OCI-LY3 (cell line): Measurements from ENCODE around the gene ACOXL.

Experiments
- H2AFZ ChIP-seq: fragments of 200-600, 300-600 bp; shearing (Covaris generic); 2 replicates; pipeline ENCODE4 v1.6.0; 2014; ENCODE audit warnings: antibody characterized with exemption, low read depth, low read length
- H3K27ac ChIP-seq: fragments of 200-600, 300-600 bp; sonication (generic); 2 replicates; pipeline ENCODE4 v1.5.1; 2014; ENCODE audit warnings: mild to moderate bottlenecking, low read length, moderate library complexity, mixed read lengths
- H3K27me3 ChIP-seq: fragments of 200-600, 300-600 bp; sonication (generic); 2 replicates; pipeline ENCODE4 v1.6.1; 2014; ENCODE audit warnings: low read depth, low read length, mixed read lengths
- H3K36me3 ChIP-seq: fragments of 200-600, 300-600 bp; sonication (generic); replicated peaks from 2 replicates; pipeline ENCODE3; 2014; ENCODE audit warnings: low read depth, low read length, mixed read lengths
- H3K4me1 ChIP-seq: fragments of 300-600, 200-600 bp; sonication (generic); 2 replicates; pipeline ENCODE4 v1.6.1; 2014; ENCODE audit warnings: low read length, mixed read lengths
- H3K4me2 ChIP-seq: fragments of 200-600, 300-600 bp; sonication (generic); 2 replicates; pipeline ENCODE4 v1.6.1; 2014; ENCODE audit warnings: low read length, mixed read lengths
- H3K4me3 ChIP-seq: fragments of 300-600, 200-600 bp; sonication (generic); 2 replicates; pipeline ENCODE4 v1.5.1; 2014; ENCODE audit warnings: antibody characterized with exemption, mild to moderate bottlenecking, low read length, moderate library complexity
- H3K79me2 ChIP-seq: fragments of 300-600, 200-600 bp; shearing (Covaris generic); 2 replicates; pipeline ENCODE4 v1.6.1; 2014; ENCODE audit warnings: mild to moderate bottlenecking, low read length, mixed read lengths
- H3K9ac ChIP-seq: fragments of 300-600, 200-600 bp; shearing (Covaris generic); 2 replicates; pipeline ENCODE4 v1.6.0; 2014; ENCODE audit warnings: mild to moderate bottlenecking, low read length, moderate library complexity
- H3K9me3 ChIP-seq: fragments of 200-600, 300-600 bp; shearing (Covaris generic); 2 replicates; pipeline ENCODE4 v1.6.1; 2014; ENCODE audit warnings: low read length, mixed read lengths; ENCODE audit not compliant: insufficient read depth
- H4K20me1 ChIP-seq: fragments of 200-600, 300-600 bp; sonication (generic); 2 replicates; pipeline ENCODE4 v1.6.1; 2016; ENCODE audit warnings: low read length, mixed read lengths; ENCODE audit not compliant: insufficient read depth
- EZH2phosphoT487 ChIP-seq: fragments of 200-600 bp; shearing (Covaris generic); IDR thresholded peaks from 2 replicates; pipeline ENCODE4 v1.6.1; 2018; ENCODE audit warnings: antibody characterized with exemption, mixed run types, low read depth
- TF ChIP-seq, protein P1 (sequence below): fragments of 200-600, 300-600 bp; sonication (generic); IDR thresholded peaks from 2 replicates; pipeline ENCODE4 v1.5.1; 2014; ENCODE audit warnings: antibody characterized with exemption, low read length, low read depth

The ACOXL gene

DNA sequence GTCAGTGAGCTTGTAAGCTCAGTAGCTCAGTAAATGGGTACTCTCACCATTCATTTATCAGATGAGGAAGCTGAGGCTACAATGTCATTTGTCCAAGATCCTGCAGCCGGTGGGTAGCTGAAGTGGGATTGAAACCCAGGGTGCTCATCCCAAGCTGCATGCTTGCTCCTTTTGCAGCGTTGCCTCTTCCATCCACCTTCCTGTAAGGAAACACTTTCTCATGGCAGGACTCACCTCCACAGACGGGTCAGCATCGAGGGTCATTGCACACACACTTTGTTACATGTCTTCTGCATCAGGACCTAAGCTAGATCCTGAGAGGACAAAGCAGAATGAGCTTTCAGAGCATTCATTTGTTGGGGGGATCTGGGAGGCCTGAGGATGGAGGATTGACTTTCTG lies 60.7 kb downstream of the ACOXL start:
- Histone ChIP-seq H3K27ac (no peak overlapping the region), H3K27me3 (peaks cover 90% of the 10 kb centered on the region), H3K4me2 (no peak overlapping the region), H3K36me3 (no peaks in the 10 kb centered on the region), H4K20me1 (no peaks in the 10 kb centered on the region), H3K9me3 (no peaks in the 10 kb centered on the region), H3K4me1 (peaks cover 5% of the 10 kb centered on the region), H3K4me3 (no peak overlapping the region), H2AFZ (no peak overlapping the region), H3K9ac (no peak overlapping the region), H3K79me2 (no peaks in the 10 kb centered on the region)
- TF ChIP-seq, protein P1, sequence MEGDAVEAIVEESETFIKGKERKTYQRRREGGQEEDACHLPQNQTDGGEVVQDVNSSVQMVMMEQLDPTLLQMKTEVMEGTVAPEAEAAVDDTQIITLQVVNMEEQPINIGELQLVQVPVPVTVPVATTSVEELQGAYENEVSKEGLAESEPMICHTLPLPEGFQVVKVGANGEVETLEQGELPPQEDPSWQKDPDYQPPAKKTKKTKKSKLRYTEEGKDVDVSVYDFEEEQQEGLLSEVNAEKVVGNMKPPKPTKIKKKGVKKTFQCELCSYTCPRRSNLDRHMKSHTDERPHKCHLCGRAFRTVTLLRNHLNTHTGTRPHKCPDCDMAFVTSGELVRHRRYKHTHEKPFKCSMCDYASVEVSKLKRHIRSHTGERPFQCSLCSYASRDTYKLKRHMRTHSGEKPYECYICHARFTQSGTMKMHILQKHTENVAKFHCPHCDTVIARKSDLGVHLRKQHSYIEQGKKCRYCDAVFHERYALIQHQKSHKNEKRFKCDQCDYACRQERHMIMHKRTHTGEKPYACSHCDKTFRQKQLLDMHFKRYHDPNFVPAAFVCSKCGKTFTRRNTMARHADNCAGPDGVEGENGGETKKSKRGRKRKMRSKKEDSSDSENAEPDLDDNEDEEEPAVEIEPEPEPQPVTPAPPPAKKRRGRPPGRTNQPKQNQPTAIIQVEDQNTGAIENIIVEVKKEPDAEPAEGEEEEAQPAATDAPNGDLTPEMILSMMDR: no peak
- TF ChIP-seq EZH2phosphoT487: no peak

- Histone ChIP-seq H3K36me3 (no peaks in the 10 kb centered on the region), H3K4me1 (peaks cover 5% of the 10 kb centered on the region), H2AFZ (no peak overlapping the region), H3K27me3 (peaks cover 95% of the 10 kb centered on the region), H4K20me1 (no peaks in the 10 kb centered on the region), H3K79me2 (no peaks in the 10 kb centered on the region), H3K9me3 (no peaks in the 10 kb centered on the region), H3K9ac (no peak overlapping the region), H3K27ac (no peak overlapping the region), H3K4me3 (no peak overlapping the region), H3K4me2 (no peak overlapping the region)
- no peak for TF ChIP-seq EZH2phosphoT487
- TF ChIP-seq, protein P1: no peak
These were observed 62.0 kb downstream of the ACOXL start for GRCh38 chr2:110794390-110794789.

DNA sequence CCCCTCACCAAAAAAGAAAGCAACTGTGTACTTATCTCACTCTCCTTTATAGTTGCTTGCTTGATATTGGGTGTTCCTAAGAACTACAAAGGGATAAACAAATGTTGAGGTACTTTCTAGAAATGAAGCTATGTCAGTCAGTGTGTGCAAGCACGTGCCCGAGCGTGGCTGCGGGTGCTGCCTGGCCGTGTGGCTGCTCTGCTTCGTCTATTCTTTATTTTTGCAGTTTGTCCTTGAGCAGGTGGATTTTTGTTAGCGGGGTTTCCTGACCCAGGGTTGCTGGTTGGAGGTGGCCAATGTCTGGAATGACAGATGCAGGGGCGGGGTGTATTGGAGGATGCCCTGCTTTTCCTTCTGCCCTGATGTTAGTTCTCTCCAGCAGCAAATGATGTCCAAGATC lies 62.6 kb downstream of the ACOXL start:
- peaks cover 5% of the 10 kb centered on the region for H3K4me1 ChIP-seq
- no peak overlapping the region for H3K27ac ChIP-seq
- H3K79me2 ChIP-seq: no peaks in the 10 kb centered on the region
- no peaks in the 10 kb centered on the region for H4K20me1 ChIP-seq
- no peak overlapping the region for H3K4me3 ChIP-seq
- peaks cover 95% of the 10 kb centered on the region for H3K27me3 ChIP-seq
- H3K9ac ChIP-seq: no peak overlapping the region
- no peaks in the 10 kb centered on the region for H3K9me3 ChIP-seq
- TF ChIP-seq, protein P1: no peak
- TF ChIP-seq EZH2phosphoT487: no peak
- H3K4me2 ChIP-seq: no peak overlapping the region
- no peak overlapping the region for H2AFZ ChIP-seq
- no peaks in the 10 kb centered on the region for H3K36me3 ChIP-seq

DNA sequence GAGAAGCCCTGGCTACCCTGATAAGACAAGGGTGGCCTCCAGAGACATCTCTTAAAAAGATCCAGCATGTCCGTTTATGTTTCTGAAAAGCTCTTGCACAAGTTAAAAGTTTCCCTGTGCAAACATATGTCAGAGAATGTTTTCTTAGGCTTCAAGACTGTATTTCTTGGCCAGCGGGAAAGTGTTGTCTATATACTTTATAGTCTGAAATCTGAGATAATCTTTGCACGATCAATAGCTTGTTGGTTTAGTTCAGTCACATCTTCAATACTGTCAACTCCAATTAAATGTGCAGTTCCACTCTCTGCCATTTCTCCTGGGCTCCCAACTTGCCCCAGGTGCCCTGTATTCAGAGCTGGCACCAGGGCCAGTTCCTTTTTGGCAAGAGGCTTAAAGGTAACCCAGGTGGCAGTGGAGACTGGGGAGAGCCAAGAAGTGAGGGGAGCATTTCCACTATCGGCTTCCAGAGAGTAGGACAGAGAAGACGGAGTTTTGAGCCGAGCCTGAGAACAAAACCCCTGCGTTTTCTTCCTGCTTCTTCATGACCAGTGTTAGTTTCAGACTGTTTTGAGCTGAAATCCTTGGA lies 64.4 kb downstream of the ACOXL start:
- Histone ChIP-seq H3K4me3 (no peak overlapping the region), H2AFZ (no peak overlapping the region), H3K36me3 (no peaks in the 10 kb centered on the region), H3K4me2 (no peak overlapping the region), H3K79me2 (no peaks in the 10 kb centered on the region), H3K9me3 (no peaks in the 10 kb centered on the region), H4K20me1 (no peaks in the 10 kb centered on the region), H3K4me1 (peaks cover 5% of the 10 kb centered on the region), H3K9ac (no peak overlapping the region), H3K27ac (no peak overlapping the region), H3K27me3 (peaks cover 95% of the 10 kb centered on the region)
- TF ChIP-seq, protein P1: no peak
- TF ChIP-seq EZH2phosphoT487: no peak
